ENCODE results near the gene CFAP119. TPM values are rescaled to one million over a fixed set of nuclear protein-coding genes. Genes with fewer than 3 reads are reported as not detected.

The CFAP119 gene
- total and polyA plus RNA-seq, 7 donors, result 0.48 to 3.0 (median 0.69) TPM

DNA sequence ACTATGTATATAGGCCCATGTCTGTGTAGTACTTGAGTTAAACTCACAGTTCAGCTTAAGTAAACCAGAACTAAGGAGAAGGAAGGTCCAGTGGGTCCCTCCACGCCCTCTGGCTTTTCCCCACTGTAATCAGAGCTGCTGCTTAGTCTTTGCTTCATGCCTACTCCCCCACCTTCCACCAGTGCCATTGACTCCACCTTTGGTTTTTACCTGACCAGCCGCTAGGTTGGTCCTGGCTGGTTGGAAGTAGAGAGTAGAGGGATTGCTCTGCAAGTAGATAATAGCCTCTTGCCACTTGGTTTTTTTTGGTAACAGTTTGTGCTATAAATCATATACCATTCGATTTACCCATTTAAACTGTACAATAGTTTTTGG, 36.5 kb downstream of the CFAP119 start:
- no peak overlapping the region for H3K4me3 ChIP-seq
- WGBS, 3 donors, result 86 to 98% (median 90%) methylated on average over 3 of the region's 3 CpGs
- H3K4me1 ChIP-seq, result no peaks in the 10 kb centered on the region
- ATAC-seq, result no peak
- no peaks in the 10 kb centered on the region for H3K27me3 ChIP-seq (ENCODE audit: insufficient read depth in 3 of 3, low read length in 2 of 3)
- TF ChIP-seq, protein P1, sequence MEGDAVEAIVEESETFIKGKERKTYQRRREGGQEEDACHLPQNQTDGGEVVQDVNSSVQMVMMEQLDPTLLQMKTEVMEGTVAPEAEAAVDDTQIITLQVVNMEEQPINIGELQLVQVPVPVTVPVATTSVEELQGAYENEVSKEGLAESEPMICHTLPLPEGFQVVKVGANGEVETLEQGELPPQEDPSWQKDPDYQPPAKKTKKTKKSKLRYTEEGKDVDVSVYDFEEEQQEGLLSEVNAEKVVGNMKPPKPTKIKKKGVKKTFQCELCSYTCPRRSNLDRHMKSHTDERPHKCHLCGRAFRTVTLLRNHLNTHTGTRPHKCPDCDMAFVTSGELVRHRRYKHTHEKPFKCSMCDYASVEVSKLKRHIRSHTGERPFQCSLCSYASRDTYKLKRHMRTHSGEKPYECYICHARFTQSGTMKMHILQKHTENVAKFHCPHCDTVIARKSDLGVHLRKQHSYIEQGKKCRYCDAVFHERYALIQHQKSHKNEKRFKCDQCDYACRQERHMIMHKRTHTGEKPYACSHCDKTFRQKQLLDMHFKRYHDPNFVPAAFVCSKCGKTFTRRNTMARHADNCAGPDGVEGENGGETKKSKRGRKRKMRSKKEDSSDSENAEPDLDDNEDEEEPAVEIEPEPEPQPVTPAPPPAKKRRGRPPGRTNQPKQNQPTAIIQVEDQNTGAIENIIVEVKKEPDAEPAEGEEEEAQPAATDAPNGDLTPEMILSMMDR (IDR thresholded peaks at IDR 0.05), result no peak
- peak overlapping the region; percentile 23 for H3K27ac ChIP-seq
- intact Hi-C loops (cut with DNase I), result loop anchor here in 1 of 2 donors (2.0 kb wide), 1 partner anchor 13 kb away; no protein-coding TSS in a partner anchor
- H3K36me3 ChIP-seq (ENCODE audit: insufficient read depth in 1 of 2, low read depth in 1 of 2), result peaks cover 10 to 98% of the 10 kb centered on the region in 2 donors
- no peaks in the 10 kb centered on the region for H3K9me3 ChIP-seq
- DNase-seq, result no peak

DNA sequence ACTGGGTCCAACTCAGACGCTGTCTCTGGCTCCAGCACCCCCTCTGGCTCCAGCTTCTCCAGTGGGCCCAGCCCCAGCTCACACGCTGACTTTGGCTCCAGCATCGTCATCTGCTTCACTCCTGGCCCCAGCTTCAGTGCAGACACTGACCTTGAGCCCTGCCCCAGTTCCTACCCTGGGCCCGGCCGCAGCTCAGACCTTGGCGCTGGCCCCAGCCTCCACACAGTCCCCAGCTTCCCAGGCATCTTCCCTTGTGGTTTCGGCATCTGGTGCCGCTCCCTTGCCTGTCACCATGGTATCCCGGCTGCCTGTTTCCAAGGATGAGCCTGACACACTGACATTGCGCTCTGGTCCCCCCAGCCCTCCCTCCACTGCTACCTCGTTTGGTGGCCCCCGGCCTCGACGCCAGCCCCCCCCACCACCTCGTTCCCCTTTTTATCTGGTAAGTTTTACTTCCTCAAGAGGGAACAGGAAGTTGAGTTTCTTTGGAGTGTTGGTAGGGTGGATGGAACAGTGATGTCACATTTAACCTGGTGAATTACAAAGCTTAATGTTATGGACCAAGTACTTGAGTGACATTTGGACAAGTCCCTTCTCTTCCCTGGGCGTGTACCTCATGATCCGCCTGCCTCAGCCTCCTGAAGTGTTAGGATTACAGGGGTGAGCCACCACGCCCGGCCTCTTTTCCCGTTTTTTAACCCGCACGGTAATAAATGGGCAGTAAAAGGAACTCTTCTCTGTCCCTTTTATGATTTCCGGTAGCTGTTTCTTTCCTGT, 37.0 kb downstream of the CFAP119 start:
- no peak for DNase-seq
- Histone ChIP-seq H3K27ac (peak overlapping the region; percentile 23), H3K4me1 (no peaks in the 10 kb centered on the region), H3K9me3 (no peaks in the 10 kb centered on the region), H3K4me3 (no peak overlapping the region), H3K36me3 (ENCODE audit: insufficient read depth in 1 of 2, low read depth in 1 of 2) (peaks cover 10 to 98% of the 10 kb centered on the region in 2 donors), H3K27me3 (ENCODE audit: insufficient read depth in 3 of 3, low read length in 2 of 3) (no peaks in the 10 kb centered on the region)
- intact Hi-C loops (cut with DNase I), result loop anchor here in 1 of 2 donors (2.0 kb wide), 1 partner anchor 14 kb away; no protein-coding TSS in a partner anchor
- TF ChIP-seq, protein P1 (IDR thresholded peaks at IDR 0.05), result no peak
- peak in 3 of 4 donors; percentile 24 to 36 (median 31) for ATAC-seq
- 70 to 73% (median 71%) methylated on average over 23 of the region's 23 CpGs for WGBS, 3 donors

DNA sequence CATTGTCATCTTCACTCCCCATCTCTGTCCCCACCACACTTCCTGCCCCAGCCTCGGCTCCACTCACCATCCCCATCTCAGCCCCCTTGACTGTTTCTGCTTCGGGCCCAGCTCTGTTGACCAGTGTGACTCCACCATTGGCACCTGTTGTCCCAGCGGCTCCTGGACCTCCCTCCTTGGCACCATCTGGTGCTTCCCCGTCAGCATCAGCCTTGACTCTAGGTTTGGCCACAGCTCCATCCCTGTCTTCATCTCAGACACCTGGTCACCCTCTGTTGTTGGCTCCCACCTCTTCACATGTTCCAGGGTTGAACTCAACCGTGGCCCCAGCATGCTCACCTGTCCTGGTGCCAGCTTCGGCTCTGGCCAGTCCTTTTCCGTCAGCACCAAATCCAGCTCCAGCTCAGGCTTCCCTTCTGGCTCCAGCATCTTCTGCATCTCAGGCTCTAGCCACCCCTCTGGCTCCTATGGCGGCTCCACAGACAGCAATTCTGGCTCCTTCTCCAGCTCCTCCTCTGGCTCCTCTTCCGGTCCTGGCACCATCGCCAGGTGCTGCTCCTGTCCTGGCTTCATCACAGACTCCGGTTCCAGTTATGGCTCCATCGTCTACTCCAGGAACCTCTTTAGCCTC, 38.0 kb downstream of the CFAP119 start:
- TF ChIP-seq, protein P1 (IDR thresholded peaks at IDR 0.05), result no peak
- intact Hi-C loops (cut with DNase I), result loop anchor here in 1 of 2 donors (2.0 kb wide), 1 partner anchor 15 kb away; no protein-coding TSS in a partner anchor
- ATAC-seq (peak; percentile 17 to 32 (median 24)), DNase-seq (no peak)
- no peaks in the 10 kb centered on the region for H3K27me3 ChIP-seq (ENCODE audit: insufficient read depth in 3 of 3, low read length in 2 of 3)
- no peak overlapping the region for H3K27ac ChIP-seq
- WGBS, 3 donors, result 62 to 78% (median 65%) methylated on average over 12 of the region's 12 CpGs
- H3K4me3 ChIP-seq, result no peak overlapping the region
- no peaks in the 10 kb centered on the region for H3K4me1 ChIP-seq
- H3K9me3 ChIP-seq, result no peaks in the 10 kb centered on the region
- H3K36me3 ChIP-seq (ENCODE audit: insufficient read depth in 1 of 2, low read depth in 1 of 2), result peaks cover 13 to 98% of the 10 kb centered on the region in 2 donors

DNA sequence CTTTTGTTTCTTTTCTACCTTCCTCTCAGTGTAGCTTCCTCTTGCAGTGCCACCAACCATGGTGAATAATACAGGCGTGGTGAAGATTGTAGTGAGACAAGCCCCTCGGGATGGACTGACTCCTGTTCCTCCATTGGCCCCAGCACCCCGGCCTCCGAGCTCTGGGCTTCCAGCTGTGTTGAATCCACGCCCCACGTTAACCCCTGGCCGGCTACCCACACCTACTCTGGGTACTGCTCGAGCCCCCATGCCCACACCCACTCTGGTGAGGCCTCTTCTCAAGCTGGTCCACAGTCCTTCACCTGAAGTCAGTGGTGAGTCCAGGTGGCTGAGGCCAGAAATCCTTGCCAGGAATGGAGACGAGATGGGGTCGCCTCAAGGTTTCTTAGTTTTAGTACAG, 38.9 kb downstream of the CFAP119 start:
- Histone ChIP-seq H3K27me3 (ENCODE audit: insufficient read depth in 3 of 3, low read length in 2 of 3) (no peaks in the 10 kb centered on the region), H3K4me1 (no peaks in the 10 kb centered on the region), H3K27ac (no peak overlapping the region), H3K9me3 (no peaks in the 10 kb centered on the region), H3K36me3 (ENCODE audit: insufficient read depth in 1 of 2, low read depth in 1 of 2) (peaks cover 13 to 99% of the 10 kb centered on the region in 2 donors), H3K4me3 (no peak overlapping the region)
- intact Hi-C loops (cut with DNase I), result no loop called here
- ATAC-seq (no peak), DNase-seq (no peak)
- 80% methylated on average over 10 of the region's 10 CpGs for WGBS, 3 donors
- TF ChIP-seq, protein P1 (IDR thresholded peaks at IDR 0.05), result no peak

Measured in psoas muscle (tissue), 8 donors.